HG03108 (cell line): ENCODE results near the gene EIPR1.
"Not testable (repeated sequence)": the region's sequence is repeated elsewhere in the genome, so short reads cannot be mapped to it uniquely, and the experiment has no call there.

ENCODE experiments used
- ATAC-seq: cut with Tn5 transposase; IDR thresholded peaks from one replicate; pipeline ENCODE4 v1.9.1; 2021; ENCODE audit warnings: moderate library complexity; ENCODE audit not compliant: unreplicated experiment

Gene EIPR1

DNA sequence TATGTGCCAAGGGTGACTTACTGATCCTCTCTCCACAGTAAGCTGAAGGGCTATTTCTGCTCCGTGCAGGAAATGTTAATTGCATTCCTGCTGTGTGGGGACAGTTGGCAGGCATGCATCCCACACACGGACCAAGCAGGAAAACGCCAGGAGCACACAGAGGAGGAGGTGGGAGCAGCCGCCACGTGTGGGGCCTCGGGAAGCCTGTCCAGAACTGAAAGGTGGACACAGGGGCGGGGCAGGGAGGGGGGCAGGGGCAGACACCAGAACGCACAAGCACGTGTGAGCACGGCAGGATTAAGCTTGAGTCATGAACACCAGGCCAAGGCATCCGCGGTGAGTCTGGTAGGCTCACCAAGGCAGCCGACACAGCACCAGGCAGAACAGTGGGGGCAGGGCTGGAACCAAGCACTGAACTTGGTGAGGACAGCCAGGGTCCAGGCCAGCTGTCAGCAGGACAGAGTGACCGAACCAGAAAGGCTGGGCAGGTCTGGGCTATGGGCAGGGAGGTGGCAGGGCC is 177.1 kb downstream of the EIPR1 start:
- ATAC-seq: no peak

DNA sequence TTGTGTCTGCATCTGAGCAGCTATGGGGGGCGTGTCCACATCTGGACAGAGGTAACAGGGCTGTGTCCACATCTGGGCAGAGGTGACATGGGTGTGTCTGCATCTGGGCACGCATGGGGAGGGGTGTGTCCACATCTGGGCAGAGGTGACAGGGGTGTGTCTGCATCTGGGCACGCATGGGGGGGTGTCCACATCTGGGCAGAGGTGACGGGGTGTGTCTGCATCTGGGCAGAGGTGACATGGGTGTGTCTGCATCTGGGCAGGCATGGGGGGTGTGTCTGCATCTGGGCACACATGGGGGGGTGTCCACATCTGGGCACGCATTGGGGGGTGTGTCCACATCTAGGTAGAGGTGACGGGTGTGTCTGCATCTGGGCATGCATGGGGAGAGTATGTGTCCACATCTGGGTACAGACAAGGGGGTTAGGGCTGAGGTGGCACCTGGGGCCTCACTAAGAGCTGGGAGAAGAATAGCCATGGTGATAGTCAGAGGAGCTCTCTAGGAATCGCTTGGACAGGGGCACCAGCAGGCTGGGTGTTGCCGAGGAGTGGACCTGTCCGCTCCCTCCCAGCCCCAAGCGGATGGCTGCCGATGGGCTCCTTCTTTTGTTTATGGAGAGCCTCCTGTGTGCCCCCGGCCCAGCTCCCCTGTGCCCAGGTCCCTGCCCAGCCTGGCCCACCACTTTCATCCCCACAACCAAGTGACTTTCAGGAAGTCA is 177.8 kb downstream of the EIPR1 start:
- ATAC-seq: no peak

DNA sequence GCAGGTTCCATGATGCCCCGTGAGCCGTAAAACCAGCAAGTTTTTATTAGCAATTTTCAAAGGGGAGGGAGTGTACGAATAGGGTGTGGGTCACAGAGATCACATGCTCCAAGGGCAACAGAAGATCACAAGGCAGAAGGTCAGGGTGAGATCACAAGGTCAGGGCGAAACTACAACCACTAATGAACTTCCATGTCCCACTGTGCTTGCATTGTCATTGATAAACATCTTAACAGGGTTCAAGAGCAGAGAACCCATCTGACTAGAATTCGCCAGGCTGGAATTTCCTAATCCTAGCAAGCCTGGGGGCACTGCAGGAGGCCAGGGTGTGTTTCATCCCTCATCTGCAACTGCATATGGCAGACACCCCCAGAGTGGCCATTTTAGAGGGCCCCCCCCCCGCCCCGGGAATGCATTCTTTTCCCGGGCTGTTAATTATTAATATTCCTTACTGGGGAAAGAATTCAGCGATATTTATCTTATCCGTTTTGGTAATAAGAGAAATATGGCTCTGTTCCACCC is 178.9 kb downstream of the EIPR1 start:
- ATAC-seq: not testable (repeated sequence)

DNA sequence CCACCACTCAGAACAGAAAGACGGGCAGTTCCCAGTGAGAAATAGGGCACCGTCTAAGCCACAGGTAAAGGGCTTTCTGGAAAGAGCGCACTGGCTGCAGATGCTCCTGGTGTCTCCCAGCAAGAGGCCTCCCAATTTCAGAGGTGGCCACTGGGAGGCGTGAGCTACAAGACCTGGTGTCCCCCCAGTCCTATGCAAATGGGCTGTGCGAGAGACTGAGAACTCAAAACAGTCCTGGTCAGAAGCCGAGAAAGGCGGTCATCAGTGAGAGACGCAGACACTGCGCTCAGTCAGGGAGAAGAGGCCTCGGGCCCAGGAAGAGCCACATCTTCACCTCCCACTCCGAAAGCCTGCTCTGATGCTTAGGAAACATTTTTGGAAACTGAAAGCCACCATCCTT is 179.5 kb downstream of the EIPR1 start:
- no peak for ATAC-seq

DNA sequence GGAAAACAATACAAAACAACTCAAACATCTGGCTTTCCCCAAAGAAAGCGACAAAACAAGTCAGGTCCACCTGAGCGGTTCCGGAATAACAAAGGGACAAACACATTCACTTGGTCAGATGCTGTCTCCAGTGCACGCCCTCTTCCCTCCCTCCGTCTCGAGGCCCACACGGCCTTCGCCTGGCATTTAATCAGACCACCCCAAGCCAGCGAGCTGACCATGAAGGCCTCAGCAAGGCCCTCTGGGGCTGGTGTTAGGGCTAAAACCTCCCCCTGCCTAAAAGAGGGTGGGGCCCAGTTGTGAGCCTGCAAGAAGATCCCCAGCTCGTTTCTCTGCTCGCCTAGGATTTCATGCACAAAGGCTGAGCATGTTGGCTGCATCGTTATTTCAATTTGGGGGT is 180.3 kb downstream of the EIPR1 start:
- no peak for ATAC-seq

DNA sequence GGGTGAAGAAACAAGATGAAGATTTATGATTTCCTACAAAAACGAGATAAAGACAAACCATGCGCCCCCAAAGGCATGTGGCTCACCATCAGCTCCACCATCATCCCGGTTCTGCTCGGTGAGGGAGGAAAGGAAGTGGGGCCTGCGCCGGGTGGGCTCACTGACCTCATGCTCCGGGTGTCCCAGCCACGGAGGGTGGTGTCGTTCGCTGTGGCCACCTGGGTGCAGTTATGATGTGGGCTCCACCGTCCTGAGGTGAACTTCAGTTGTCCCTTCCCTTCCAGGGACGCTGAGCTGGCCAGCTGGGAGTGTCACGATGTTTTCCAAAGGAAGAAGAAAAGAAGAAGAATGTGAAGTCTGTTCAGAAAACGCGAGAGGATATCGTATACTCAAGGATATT is 180.9 kb downstream of the EIPR1 start:
- ATAC-seq: no peak

DNA sequence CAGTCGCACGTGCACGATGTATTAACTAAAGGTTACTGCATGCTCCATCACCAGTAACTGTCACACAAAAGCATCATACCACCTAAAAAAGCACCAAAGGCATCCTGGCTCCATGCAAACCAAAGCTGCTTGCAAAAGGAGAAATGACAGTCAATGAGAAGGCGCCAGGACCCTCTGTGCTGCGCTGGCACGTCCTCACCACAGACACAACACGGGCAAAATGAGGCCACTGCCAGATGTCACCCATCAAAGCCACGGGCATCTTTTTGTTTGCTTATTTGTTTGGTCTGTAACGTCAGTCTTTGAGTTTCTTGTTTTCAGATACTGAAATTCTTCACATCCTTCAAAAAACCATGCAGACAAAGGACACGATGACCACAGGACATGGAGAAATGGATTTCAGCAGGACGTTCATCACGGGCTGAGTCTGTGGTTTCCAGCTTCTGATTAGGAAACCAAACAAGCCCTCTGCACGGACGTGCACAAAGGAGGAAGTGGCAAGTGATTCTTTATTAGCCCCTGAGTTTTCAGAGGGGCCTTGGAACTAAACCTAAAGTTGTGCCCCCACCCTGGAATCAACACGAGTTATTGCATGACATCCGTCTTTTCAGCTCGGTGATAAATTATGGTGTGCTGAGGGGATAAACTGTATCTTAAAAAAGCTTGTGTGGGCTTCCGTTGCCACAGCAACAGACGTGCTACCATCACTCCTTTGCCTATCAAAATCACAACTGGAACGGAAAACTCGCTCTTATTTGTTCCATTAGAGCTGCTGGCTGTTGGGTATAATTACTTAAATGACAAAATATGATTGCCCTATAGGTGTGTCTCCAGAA is 181.8 kb downstream of the EIPR1 start:
- no peak for ATAC-seq

DNA sequence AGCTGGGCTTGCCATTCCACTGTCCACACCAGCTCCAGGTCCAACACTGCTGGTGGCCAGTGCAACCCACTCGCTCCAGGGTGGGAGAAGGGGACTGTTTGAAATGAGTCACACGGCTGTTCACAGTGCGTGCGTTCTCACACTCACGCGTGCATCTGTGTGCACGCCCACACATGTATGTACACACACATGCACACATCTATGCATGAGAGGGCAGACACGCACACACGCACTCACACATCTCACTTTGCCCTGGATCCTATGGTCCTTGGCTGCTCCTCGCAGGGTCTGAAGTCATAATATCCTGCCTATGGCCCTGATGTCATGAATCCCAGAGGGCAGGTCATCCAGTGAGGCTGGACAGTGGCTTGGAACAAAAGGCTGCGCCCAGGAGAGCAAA is 182.8 kb downstream of the EIPR1 start:
- ATAC-seq: no peak

DNA sequence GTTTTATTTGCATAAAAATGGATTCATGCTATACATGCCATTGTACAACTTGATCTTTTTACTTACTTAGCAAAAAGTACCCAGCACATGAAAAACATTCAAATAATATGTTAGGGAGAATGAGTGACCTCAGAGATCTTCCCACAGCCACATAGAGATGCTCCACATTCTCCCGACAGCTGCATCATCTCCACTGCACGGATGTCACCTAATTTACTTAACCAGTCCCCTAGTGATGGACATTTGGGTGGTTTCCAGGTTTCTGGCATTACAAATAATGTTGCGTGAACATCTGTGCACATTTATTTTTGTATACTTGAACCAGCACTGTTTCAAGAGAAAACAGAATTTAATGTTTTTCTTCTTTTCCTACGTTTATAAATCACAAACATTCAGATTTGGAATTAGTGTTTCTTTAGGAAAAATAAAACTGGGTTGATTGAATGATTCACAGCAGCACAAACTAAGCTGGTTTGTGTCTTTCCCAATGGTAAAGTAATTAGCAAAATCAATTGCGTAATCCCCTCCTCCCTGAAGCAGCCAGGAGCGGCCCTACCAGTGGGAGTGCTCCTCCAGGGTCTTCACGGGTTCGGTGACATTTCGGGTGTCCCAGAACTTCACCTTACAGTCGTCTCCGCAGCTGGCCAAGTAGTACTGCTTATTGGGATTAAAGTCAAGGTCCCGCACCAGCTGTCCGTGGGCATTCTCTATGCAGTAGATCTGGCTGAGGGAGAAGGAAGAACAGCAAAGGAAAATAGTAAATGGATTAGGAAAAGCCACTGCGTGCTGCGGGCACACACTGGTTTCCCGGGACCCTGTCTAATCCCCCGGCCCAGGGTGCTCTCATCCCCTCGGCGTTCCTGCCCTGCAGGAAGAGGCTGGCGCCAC is 183.9 kb downstream of the EIPR1 start:
- no peak for ATAC-seq

DNA sequence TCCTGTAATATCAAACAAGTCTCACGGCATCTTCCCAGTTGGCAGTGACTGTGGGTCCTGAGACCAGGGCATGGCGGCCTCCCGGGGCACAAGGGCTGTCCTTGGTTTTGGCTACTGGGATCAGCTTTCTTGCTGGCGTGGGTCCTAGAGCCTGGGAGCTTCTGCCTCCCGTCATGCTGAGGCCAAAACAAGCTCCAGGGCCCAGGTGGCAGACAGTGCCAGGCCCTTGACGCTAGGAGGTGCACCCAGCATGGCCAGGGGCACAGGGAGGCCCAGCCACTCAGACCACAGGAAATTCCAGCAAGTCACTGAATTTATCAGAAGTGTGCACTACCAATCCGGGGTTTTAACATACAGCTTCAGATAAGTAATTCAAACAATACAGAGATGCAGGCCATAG is 184.7 kb downstream of the EIPR1 start:
- ATAC-seq: no peak

DNA sequence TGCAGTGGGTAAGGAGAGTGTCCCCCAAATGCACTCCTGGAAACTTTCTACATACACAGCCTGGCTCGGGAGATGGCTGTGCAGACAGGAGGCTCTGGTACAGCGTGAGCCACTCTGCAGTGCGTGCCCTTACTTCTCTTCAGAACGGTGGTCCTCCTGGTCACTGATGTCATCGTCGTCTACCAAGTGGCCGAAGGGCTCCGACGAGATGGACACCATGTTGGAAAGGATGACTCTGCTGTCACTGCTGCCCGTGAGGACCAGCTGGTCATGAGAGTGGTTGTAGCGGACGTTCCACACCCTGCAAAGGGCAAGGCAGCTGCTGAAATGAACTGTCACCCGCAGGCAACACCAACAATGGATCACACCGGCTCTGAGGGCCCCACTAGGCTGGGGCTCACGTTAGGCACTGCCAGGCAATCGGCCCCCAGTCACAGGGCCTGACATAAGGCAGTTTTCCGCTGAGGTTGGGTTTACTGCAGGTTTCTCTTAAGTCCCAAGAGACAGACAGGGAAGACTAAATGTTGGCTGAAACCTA is 185.3 kb downstream of the EIPR1 start:
- ATAC-seq: no peak

DNA sequence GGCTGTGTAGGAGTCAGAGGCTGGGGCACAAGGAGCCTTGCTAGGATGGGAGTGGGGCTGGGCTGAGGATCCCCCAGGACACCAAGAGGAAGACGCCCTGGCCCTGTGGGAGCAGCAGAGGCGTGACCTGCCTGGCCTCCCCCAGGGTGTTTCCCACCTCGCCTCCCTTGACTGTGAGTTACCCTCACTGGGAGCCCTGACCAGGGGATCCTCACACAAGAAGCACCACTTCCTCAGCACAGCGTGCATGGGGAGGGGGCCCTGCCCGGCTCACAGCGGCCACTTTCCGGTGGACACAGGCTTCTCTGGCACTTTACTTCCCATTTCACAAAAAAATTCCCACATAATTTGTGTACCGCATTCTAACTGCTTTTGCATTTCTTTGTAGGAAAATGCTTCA is 187.7 kb downstream of the EIPR1 start:
- ATAC-seq: no peak

DNA sequence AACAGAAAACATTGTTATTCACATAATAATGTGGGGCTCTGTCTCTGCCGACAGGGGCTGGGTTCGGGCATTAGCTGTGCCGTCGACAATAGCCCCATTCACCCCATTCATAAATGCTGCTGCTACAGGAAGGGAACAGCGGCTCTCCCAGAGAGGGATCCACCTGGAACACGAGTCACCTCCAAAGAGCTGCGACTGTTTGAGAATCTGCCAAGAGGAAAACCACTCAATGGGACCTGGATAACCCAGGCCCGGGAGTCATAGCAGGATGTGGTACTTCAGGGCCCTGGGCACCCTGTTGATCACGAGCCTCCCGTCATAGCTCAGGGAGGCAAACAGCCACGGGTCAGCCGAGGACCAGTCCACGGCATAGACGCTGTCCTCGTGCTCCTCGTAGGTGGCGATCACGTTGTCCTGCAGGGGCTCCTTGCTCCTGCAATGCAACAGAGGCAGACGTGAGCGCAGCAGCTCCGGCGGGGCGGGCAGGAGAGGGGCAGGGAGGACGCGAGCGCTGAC is 188.5 kb downstream of the EIPR1 start:
- ATAC-seq: no peak

DNA sequence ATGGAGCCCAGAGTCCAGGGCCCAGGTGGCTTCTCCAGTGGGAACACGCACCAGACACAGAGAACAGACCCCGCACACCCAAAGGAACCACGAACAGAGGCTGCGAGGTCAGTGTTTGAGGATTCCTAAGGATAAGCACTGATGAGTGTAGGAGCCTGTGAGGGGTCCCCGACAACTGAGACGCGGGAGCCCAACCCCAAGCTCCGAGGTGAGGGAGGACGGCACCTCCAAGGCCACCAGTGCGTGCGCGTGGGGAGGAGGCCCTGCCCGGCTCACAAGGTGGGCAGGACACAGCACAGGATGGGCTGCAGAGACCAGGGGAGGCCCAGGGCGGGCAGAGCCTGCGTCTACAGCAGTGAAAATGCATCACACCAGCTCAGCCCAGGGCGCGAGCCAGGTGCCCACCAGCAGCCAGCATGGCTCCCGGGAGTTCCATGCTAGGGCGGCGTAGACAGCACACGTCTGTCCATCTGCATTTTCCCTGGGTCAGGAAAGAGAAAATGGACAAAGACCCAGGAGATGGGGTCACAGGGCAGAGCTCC is 189.1 kb downstream of the EIPR1 start:
- no peak for ATAC-seq

DNA sequence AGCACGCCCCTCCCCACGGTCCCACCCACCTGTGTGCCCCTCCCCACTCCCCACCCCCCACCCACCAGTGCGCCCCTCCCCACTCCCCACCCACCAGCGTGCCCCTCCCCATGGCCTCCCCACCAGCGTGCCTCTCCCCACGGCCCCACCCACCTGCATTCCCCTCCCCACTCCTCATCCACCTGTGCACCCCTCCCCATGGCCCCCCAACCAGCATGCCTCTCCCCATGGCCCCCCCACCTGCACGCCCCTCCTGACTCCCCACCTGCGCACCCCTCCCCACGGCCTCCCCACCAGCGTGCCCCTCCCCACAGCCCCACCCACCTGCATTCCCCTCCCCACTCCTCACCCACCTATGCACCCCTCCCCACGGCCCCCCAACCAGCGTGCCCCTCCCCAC is 190.2 kb downstream of the EIPR1 start:
- ATAC-seq: no peak

DNA sequence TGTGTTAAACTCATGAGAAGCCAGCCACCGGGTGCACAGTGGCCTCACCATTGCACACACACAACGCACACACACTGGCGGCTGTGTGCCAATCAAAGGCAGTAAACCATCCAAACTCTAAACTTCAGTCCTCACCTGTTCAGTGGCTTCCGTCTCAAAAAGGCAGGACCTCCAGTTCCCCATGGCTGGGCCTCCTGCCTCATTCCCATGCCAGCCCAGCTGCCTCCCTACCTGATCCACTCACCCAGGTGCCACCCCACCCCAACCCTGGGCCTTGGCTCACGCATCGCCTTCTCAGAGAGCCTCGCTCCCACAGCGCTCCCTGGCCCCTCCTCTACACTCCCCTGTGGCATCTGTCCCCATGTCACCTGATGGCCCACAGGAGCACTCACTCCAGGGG is 190.9 kb downstream of the EIPR1 start:
- ATAC-seq: no peak

DNA sequence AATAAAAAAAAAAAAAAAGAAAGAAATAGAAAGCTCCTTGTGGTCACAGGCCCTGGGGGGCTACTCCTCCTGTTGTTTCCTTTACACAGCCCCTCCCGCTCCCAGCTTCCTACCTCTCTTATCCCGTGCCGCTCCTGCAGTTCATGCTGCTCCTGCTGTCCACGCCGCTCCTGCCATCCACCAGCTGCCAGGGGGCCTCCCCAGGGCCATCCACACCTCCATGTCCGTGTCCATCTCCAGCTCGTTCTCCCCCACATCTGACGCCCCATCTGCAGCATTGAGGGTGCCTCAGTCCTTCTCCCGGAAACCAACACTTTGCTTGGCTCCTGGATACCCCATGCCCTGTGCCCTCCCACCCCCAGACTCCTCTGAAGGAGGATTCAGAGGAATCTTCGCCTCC is 191.7 kb downstream of the EIPR1 start:
- no peak for ATAC-seq

DNA sequence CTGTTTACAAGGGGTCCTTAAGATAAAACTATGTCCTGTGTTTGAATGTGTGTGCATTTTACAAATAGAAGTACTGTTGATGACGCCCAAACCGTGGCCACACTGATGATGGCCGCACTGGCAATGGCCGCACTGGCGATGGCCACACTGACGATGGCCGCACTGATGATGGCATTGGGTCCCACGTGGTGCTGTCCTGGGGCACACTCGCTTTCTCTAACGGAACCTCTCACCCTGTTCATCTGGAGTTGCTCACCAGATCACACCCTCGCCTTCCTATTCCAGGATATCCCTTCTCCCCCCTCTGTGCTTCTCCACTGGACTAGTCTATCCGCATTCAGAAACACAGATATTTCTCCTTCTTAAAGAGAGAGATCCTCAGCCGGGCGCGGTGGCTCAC is 192.4 kb downstream of the EIPR1 start:
- no peak for ATAC-seq

DNA sequence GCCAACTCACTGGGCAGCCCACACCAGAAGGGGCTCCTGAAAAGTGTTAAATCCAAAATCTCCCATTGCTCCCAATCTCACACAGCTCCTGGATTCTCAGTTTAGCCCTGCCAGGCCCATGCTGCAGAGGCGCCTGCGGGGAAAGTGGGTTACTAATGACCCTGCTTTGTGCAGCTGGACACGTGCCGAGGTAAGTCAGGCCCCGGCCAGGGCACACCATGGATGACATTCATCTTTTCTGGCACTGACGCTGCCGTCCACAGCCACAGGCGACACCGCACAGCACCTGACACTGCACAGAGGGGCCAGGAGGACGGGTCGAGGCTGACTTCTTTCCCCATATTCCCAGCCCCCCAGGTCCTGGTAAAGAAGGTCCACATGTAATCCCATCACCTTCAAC is 193.5 kb downstream of the EIPR1 start:
- ATAC-seq: no peak

DNA sequence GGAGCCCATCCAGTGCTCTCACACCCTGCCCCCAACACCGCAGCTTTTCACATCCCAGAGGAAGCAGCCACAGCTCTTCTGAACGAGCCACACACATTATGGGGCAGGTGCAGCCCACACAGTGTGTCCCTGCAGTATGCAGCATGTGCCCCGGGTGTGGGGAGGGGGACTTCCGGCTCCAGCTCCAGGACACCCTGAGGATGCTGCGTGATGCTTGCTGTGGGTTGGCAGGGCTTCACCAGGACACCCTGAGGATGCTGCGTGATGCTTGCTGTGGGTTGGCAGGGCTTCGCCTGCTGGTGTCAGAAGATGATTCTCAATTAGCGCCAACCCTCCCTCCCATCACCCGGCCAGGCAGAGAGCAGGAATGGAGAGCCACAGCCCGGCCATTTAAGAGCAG is 193.9 kb downstream of the EIPR1 start:
- ATAC-seq: no peak
